ENCODE results near the gene VHLL. TPM values are rescaled to one million over a fixed set of nuclear protein-coding genes. Genes with fewer than 3 reads are reported as not detected.

VHLL gene
- total and polyA plus RNA-seq, 10 donors = not detected

GRCh38 chr1:156303241-156303640, 4.1 kb upstream of the VHLL start:
- WGBS, 5 donors = 91 to 94% (median 93%) methylated on average over 2 to 4 of the region's 4 CpGs
- no peaks in the 10 kb centered on the region for H3K9me3 ChIP-seq
- no peaks in the 10 kb centered on the region for H3K27me3 ChIP-seq (replicated peaks in 1 of 7)
- TF ChIP-seq CTCF (IDR thresholded peaks at IDR 0.05 in 8 of 11, conservative IDR thresholded peaks at IDR 0.05 in 3 of 11) = no peak
- TF ChIP-seq POLR2A (IDR thresholded peaks at IDR 0.05) = no peak
- no peak for TF ChIP-seq POLR2AphosphoS5 (IDR thresholded peaks at IDR 0.05)
- no peaks in the 10 kb centered on the region for H3K4me1 ChIP-seq
- no peak overlapping the region for H3K27ac ChIP-seq
- intact Hi-C loops (cut with DNase I; ENCODE audit: low total_unique reads) = no loop called here
- no peak overlapping the region for H3K4me3 ChIP-seq
- DNase-seq = no peak
- peaks cover 0 to 46% (median 16%) of the 10 kb centered on the region in 6 donors for H3K36me3 ChIP-seq

- peaks cover 0 to 32% (median 5%) of the 10 kb centered on the region in 6 donors for H3K36me3 ChIP-seq
- no peaks in the 10 kb centered on the region for H3K27me3 ChIP-seq (replicated peaks in 1 of 7)
- TF ChIP-seq CTCF (IDR thresholded peaks at IDR 0.05 in 8 of 11, conservative IDR thresholded peaks at IDR 0.05 in 3 of 11) (no peak), POLR2AphosphoS5 (IDR thresholded peaks at IDR 0.05) (peak; percentile 72 to 78 (median 75))
- H3K4me1 ChIP-seq = peaks cover 10 to 56% (median 34%) of the 10 kb centered on the region in 6 donors
- peak within 1 kb of the TSS; percentile 31 to 83 (median 62) for H3K27ac ChIP-seq
- DNase-seq = peak; percentile 90
- 0 to 3% (median 1%) methylated on average over 15 to 17 of the region's 17 CpGs for WGBS, 5 donors
- H3K4me3 ChIP-seq = peak within 1 kb of the TSS; percentile 50 to 93 (median 73)
- H3K9me3 ChIP-seq = no peaks in the 10 kb centered on the region
- intact Hi-C loops (cut with DNase I; ENCODE audit: low total_unique reads) = no loop called here
Observed at GRCh38 chr1:156295391-156295947, 3.6 kb downstream of the VHLL start, which contains the start of gene GLMP. Gene GLMP, minus strand, starts transcription at chr1:156295679. Its CDS starts 34 bp downstream, at chr1:156295645.

GRCh38 chr1:156293895-156294294, 5.2 kb downstream of the VHLL start:
- peaks cover 0 to 48% (median 10%) of the 10 kb centered on the region in 6 donors for H3K36me3 ChIP-seq
- TF ChIP-seq CTCF (IDR thresholded peaks at IDR 0.05 in 8 of 11, conservative IDR thresholded peaks at IDR 0.05 in 3 of 11) (no peak), POLR2AphosphoS5 (IDR thresholded peaks at IDR 0.05) (no peak), POLR2A (IDR thresholded peaks at IDR 0.05) (no peak)
- H3K27me3 ChIP-seq (replicated peaks in 1 of 7) = no peaks in the 10 kb centered on the region
- DNase-seq = no peak
- intact Hi-C loops (cut with DNase I; ENCODE audit: low total_unique reads) = no loop called here
- 76 to 91% (median 91%) methylated on average over 8 to 9 of the region's 9 CpGs for WGBS, 5 donors
- no peaks in the 10 kb centered on the region for H3K9me3 ChIP-seq
- H3K4me3 ChIP-seq = no peak overlapping the region
- H3K4me1 ChIP-seq = peaks cover 10 to 58% (median 35%) of the 10 kb centered on the region in 6 donors
- H3K27ac ChIP-seq = no peak overlapping the region

- H3K4me3 ChIP-seq = no peak overlapping the region
- H3K9me3 ChIP-seq = no peaks in the 10 kb centered on the region
- no peak for DNase-seq
- H3K4me1 ChIP-seq = peaks cover 10 to 58% (median 35%) of the 10 kb centered on the region in 6 donors
- H3K36me3 ChIP-seq = peaks cover 0 to 57% (median 14%) of the 10 kb centered on the region in 6 donors
- 83 to 95% (median 91%) methylated on average over 5 to 8 of the region's 8 CpGs for WGBS, 5 donors
- intact Hi-C loops (cut with DNase I; ENCODE audit: low total_unique reads) = no loop called here
- TF ChIP-seq POLR2AphosphoS5 (IDR thresholded peaks at IDR 0.05) (no peak), POLR2A (IDR thresholded peaks at IDR 0.05) (no peak), CTCF (IDR thresholded peaks at IDR 0.05 in 8 of 11, conservative IDR thresholded peaks at IDR 0.05 in 3 of 11) (no peak)
- no peak overlapping the region for H3K27ac ChIP-seq
- H3K27me3 ChIP-seq (replicated peaks in 1 of 7) = no peaks in the 10 kb centered on the region
Observed at GRCh38 chr1:156293098-156293434, 6.0 kb downstream of the VHLL start.
